ENCODE results near the gene C19orf73.

- TF ChIP-seq, protein P1, sequence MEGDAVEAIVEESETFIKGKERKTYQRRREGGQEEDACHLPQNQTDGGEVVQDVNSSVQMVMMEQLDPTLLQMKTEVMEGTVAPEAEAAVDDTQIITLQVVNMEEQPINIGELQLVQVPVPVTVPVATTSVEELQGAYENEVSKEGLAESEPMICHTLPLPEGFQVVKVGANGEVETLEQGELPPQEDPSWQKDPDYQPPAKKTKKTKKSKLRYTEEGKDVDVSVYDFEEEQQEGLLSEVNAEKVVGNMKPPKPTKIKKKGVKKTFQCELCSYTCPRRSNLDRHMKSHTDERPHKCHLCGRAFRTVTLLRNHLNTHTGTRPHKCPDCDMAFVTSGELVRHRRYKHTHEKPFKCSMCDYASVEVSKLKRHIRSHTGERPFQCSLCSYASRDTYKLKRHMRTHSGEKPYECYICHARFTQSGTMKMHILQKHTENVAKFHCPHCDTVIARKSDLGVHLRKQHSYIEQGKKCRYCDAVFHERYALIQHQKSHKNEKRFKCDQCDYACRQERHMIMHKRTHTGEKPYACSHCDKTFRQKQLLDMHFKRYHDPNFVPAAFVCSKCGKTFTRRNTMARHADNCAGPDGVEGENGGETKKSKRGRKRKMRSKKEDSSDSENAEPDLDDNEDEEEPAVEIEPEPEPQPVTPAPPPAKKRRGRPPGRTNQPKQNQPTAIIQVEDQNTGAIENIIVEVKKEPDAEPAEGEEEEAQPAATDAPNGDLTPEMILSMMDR (conservative IDR thresholded peaks at IDR 0.05; ENCODE audit: low read depth in 2 of 2), result no peak
- TF ChIP-seq POLR2AphosphoS5 (IDR thresholded peaks at IDR 0.05; ENCODE audit: low read depth), result no peak
- no peak for TF ChIP-seq ZNF114 (CRISPR knock-in tag; IDR thresholded peaks at IDR 0.05)
- TF ChIP-seq NANOG (IDR thresholded peaks at IDR 0.05; ENCODE audit: borderline replicate concordance), result no peak
- TF ChIP-seq REST (IDR thresholded peaks at IDR 0.05; ENCODE audit: unreplicated experiment), result no peak
Observed at GRCh38 chr19:49085868-49086232, 33.1 kb downstream of the C19orf73 start.

Measured in GM23338 (cell line).